ENCODE data around the gene ITGB2.

The ITGB2 gene

DNA sequence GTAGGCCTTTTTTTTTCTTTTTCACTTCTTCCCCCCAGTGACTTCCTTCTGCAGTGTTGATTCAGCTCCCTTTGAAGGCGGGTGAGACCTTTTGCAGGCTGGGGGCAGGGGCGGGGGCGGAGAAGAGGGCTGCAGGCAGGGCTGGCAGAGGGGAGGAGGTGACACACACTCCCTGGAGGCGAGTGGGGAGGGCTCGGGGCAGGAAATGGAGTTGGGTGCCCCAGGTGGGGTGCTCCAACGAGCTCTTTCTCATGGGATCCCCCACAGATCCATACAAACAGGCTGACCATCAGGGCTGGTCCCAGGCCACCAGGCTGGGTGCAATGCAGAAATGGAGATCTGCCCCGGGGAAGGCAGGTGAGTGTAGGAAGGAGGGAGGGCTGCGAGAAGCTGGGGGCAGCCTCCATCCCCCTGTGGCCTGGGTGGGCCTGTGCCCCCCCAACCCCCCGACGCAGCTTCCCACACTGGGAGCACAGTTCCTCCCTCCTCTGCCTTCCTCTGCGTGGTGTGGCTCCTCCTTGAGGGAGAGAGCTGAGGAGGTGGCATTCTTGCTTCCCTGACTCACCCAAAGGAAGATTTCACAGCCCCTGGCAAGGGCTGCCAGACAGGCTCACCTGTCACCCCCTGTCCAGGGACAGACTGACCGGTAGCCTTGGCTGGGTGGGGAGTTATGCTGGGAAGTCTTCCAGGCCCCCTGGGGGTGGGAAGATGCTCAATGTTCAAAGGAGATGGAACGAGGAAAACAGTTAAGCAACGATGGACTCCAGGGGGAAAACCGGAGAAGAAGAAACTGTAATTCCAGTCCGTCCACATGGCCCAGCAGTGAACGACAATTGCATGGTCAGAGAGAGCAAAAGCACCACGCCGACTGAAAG is 7.1 kb upstream of the ITGB2 start:
- no peak overlapping the region for H3K27ac ChIP-seq

DNA sequence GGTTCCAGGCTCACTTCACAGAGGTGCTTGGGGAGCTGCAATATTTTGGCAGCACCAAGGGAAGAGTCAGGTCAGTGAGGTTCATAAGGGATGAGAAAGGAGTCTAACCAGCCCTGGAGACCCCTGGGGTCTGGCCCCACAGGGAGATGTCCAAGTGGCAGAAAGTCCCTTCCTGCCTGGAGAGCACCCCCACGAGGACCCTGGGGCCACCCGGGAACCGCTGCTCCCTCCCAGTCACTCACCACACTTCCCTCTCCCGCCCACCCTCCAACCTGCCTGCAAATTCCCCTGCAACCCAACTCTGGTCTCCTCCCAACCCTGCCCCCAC is 6.5 kb upstream of the ITGB2 start:
- no peak overlapping the region for H3K27ac ChIP-seq

More for the DNA sequence above, 7.1 kb upstream of the ITGB2 start:
- TF ChIP-seq, protein P1, sequence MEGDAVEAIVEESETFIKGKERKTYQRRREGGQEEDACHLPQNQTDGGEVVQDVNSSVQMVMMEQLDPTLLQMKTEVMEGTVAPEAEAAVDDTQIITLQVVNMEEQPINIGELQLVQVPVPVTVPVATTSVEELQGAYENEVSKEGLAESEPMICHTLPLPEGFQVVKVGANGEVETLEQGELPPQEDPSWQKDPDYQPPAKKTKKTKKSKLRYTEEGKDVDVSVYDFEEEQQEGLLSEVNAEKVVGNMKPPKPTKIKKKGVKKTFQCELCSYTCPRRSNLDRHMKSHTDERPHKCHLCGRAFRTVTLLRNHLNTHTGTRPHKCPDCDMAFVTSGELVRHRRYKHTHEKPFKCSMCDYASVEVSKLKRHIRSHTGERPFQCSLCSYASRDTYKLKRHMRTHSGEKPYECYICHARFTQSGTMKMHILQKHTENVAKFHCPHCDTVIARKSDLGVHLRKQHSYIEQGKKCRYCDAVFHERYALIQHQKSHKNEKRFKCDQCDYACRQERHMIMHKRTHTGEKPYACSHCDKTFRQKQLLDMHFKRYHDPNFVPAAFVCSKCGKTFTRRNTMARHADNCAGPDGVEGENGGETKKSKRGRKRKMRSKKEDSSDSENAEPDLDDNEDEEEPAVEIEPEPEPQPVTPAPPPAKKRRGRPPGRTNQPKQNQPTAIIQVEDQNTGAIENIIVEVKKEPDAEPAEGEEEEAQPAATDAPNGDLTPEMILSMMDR (conservative IDR thresholded peaks at IDR 0.05) = no peak

DNA sequence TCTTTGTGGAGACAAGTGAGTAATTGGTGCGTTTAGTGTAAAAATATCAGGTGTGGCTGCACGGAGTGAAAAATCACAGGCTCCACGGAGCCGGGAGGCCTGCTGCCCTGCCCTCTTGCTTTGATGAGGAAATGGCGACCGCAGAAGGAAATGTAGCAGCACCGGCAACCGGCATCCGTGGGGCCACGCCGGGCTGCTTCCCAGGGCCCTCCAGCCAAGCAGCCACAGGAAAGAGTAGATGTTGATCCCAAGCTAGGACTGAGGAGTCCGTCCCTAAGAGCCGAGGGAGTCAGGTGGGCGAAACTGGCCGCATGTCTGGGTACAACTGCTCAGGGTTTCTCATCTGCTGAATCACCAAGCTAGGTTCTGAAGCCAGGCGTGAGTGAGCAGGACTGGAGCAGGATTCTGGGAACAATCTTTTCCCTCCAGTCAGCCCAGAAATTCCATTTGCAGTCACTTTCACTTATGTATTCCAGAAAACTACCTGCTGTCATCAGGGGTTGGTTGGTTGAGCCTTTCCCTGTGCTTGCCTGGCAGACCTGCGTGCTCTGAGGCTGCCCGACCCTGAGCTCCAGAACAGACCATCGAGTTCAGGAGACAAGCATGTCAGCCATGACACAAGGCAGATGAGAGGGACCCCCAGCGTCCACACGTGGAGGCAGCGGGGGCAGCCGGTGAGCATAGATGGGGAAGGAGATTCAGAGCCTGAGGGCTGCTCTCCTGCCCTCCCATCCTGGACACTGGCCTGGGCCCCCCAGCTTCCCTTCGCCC is 5.8 kb upstream of the ITGB2 start:
- no peak overlapping the region for H3K27ac ChIP-seq
- TF ChIP-seq, protein P1 (conservative IDR thresholded peaks at IDR 0.05) = no peak

More for the DNA sequence above, 6.5 kb upstream of the ITGB2 start:
- TF ChIP-seq, protein P1 (conservative IDR thresholded peaks at IDR 0.05) = no peak

DNA sequence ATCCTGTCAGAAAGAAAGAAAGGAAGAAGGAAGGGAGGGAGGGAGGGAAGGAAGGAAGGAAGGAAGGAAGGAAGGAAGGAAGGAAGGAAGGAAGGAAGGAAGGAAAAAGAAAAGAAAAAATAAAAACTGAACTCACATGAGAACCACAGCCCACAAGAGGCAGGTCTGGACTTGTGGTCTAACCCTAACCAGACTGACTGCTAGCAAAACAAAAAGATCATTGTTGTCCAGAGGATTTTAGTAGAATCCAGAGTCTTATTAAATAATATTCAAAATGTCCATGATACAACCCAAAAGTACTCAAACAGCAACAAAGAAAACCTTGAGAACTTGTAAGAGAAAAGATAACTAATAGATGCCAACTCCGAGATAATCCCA is 4.7 kb upstream of the ITGB2 start:
- no peak overlapping the region for H3K27ac ChIP-seq

DNA sequence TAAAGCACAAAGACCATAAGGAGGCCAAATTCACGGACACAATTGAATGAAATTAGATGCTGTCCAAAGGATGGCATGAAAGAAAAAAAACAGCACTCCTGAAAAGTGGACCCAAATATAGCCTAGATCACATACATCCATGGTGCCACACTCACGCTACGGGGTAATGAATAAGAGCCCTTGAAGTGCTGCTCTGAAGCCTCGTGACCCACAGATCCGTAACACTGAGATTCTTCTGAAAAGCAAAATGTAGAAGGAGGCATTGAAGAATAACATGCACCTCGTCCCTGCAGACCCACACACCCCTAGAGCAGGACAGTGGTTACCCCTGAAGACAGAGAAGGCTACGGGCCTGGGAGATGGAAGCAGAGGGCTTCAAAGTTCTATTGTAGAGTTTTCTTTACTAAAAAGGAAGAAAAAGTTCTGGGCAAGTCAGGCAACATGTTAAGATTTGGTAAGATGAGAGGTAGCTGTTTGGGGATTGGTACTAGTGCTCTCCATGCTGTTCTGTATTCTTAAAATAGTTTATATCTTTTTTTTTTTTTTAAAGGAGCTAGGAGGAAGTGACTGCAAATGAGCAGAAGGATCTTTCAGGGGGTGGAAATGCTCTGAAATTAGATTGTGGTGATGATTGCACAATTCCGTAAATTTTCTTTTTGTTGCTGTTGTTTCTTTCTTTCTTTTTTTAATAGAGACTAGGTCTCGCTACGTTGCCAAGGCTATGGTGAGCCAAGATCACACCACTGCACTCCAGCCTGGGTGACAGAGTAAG is 4.1 kb upstream of the ITGB2 start:
- TF ChIP-seq, protein P1 (conservative IDR thresholded peaks at IDR 0.05) = no peak
- H3K27ac ChIP-seq = no peak overlapping the region

More for the DNA sequence above, 4.7 kb upstream of the ITGB2 start:
- TF ChIP-seq, protein P1 (conservative IDR thresholded peaks at IDR 0.05) = no peak

DNA sequence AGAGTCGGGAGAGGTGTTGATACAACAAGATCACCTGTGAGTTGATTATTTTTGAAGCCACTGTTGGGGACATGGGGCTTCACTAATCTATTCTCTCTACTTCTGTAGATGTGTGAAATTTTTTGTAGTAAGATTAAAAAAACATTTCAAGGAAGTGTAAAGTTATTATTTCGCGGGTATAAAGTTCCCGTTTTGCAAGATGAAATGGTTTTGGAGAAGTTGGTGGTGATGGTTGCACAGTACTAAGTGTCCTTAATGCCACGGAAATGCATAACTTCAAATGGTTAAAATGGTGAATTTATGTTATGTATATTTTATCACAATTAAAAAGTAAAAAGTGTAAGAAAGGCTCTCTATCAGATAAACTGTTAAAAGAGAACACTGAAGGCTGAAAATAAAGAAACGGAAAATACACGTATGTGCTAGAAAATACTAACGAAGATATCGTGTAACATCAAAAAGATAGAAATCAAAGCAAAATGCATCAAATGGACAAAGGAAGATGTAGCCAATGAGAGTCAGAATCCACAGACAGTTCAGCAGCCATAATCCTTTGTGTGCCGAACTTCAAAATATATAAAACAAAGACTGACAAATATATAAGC is 2.9 kb upstream of the ITGB2 start:
- TF ChIP-seq, protein P1 (conservative IDR thresholded peaks at IDR 0.05) = no peak
- no peak overlapping the region for H3K27ac ChIP-seq
